GM19452 (cell line): ENCODE data around the gene XIAP.

ENCODE experiments used
- ATAC-seq: cut with Tn5 transposase; IDR thresholded peaks from one replicate; pipeline ENCODE4 v1.9.1; 2021; ENCODE audit not compliant: unreplicated experiment

The XIAP gene

GRCh38 chrX:123959281-123960063 lies 99.6 kb downstream of the XIAP start:
- no peak for ATAC-seq

GRCh38 chrX:123960956-123961267 lies 101.1 kb downstream of the XIAP start:
- no peak for ATAC-seq

- no peak for ATAC-seq
These were observed 101.6 kb downstream of the XIAP start, which contains the start of gene STAG2 for GRCh38 chrX:123961268-123962005. Gene STAG2 (plus strand): TSS chrX:123961706. CDS start chrX:124022628, 60,922 bp downstream.

GRCh38 chrX:123962006-123962467 lies 102.2 kb downstream of the XIAP start:
- ATAC-seq: no peak

DNA sequence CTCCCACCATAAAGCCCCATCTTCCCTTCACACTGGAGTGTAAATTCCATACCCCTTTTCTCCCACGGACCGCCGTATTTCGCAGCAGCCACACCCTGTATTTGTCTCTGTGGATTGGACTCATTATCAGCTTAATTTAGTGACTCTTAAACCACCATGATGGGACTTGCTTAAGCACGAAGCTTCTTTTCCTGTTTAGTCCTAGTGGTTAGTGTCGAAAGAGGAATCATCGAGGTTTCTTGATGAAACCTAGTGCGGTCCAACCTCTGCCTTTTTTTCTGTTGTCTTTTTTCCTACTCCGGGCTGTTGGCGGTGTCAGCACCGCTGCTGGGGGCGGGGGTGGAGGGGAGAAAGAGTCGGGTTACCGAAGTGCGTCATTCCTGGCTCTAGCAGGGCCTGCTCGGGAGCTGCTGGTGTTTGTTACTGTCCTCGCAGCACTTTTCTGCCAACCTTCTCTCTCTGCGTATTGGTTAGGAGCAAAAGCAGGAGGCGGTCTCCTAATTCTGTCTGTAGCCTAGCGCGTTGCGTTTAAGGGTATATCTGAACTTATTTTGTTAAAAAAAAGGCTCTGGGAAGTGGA lies 103.0 kb downstream of the XIAP start:
- peak; percentile 62 for ATAC-seq
